Astrocyte of the cerebellum (primary cell): ENCODE measurements around the gene TTC4.
A peak's percentile ranks its signal among the peaks of the same experiment; 100 is the strongest.

Source experiments
- DNase-seq: peaks from one replicate; pipeline ENCODE4 v3.0.0-alpha.2; 2011; ENCODE audit warnings: low read depth
- H3K4me3 ChIP-seq: 2 replicates; pipeline ENCODE4 v1.5.1; 2011; ENCODE audit warnings: mild to moderate bottlenecking, low read depth, low read length, moderate library complexity
- CTCF ChIP-seq: IDR thresholded peaks from 2 replicates; pipeline ENCODE4 v1.5.1; 2012; ENCODE audit warnings: low read length, low read depth, moderate library complexity, mild to moderate bottlenecking; ENCODE audit errors: missing control alignments
- in situ Hi-C: cut with HindIII; loops from 2 replicates; pipeline ENCODE4 v1.10.0; 2017; ENCODE audit warnings: low sequenced_read_pairs

The TTC4 gene

GRCh38 chr1:54763816-54764132, 48.1 kb downstream of the TTC4 start:
- no peak for DNase-seq
- TF ChIP-seq CTCF: no peak
- in situ Hi-C loops: no loop called here
- peak overlapping the region; percentile 94 for H3K4me3 ChIP-seq

GRCh38 chr1:54764133-54764921, 48.7 kb downstream of the TTC4 start, which contains the start of gene PARS2:
Gene PARS2 (minus strand): TSS chr1:54764523. CDS start chr1:54759161, 5,362 bp downstream.
- no peak for TF ChIP-seq CTCF
- DNase-seq: peak; percentile 99
- peak within 1 kb of the TSS; percentile 94 for H3K4me3 ChIP-seq
- in situ Hi-C loops: no loop called here

GRCh38 chr1:54764922-54765561, 49.4 kb downstream of the TTC4 start:
- DNase-seq: no peak
- TF ChIP-seq CTCF: no peak
- in situ Hi-C loops: no loop called here
- H3K4me3 ChIP-seq: peak overlapping the region; percentile 94

DNA sequence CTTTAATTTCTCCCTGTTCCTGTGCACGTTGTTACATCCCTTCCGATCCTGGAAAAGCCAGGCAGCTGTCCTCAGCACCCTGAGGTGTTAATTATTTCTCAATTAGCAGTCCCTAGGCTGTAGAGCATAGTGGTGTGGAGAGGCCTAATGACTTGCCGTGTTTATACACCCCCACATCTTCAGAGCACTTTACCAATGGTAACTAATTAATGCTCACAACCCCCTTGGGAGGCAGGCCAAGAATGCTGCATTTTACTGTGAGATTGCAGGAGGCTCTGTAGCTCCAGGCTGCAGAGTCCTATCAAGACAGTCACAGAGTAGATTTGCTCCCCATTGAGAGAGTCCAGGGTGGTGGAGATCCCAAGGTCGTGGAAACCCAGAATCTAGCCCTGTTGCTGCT, 51.1 kb downstream of the TTC4 start:
- in situ Hi-C loops: no loop called here
- no peak for TF ChIP-seq CTCF
- DNase-seq: no peak
- no peak overlapping the region for H3K4me3 ChIP-seq

GRCh38 chr1:54767526-54767925, 51.9 kb downstream of the TTC4 start:
- no peak for DNase-seq
- in situ Hi-C loops: no loop called here
- no peak for TF ChIP-seq CTCF
- no peak overlapping the region for H3K4me3 ChIP-seq

GRCh38 chr1:54768093-54768492, 52.4 kb downstream of the TTC4 start:
- TF ChIP-seq CTCF: no peak
- in situ Hi-C loops: no loop called here
- H3K4me3 ChIP-seq: no peak overlapping the region
- no peak for DNase-seq
